ENCODE data around the gene LAMTOR5.

GRCh38 chr1:110430901-110431300, 23.4 kb upstream of the LAMTOR5 start:
- TF ChIP-seq, protein P1, sequence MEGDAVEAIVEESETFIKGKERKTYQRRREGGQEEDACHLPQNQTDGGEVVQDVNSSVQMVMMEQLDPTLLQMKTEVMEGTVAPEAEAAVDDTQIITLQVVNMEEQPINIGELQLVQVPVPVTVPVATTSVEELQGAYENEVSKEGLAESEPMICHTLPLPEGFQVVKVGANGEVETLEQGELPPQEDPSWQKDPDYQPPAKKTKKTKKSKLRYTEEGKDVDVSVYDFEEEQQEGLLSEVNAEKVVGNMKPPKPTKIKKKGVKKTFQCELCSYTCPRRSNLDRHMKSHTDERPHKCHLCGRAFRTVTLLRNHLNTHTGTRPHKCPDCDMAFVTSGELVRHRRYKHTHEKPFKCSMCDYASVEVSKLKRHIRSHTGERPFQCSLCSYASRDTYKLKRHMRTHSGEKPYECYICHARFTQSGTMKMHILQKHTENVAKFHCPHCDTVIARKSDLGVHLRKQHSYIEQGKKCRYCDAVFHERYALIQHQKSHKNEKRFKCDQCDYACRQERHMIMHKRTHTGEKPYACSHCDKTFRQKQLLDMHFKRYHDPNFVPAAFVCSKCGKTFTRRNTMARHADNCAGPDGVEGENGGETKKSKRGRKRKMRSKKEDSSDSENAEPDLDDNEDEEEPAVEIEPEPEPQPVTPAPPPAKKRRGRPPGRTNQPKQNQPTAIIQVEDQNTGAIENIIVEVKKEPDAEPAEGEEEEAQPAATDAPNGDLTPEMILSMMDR (IDR thresholded peaks at IDR 0.05), result no peak
- no peak for TF ChIP-seq POLR2AphosphoS5 (IDR thresholded peaks at IDR 0.05; ENCODE audit: low read depth, low read length)
